Loucy (cell line): ENCODE measurements around the gene RMND5B.

Experiments used
- EZH2phosphoT487 ChIP-seq: fragments of 200-600 bp; IDR thresholded peaks from 2 replicates; pipeline ENCODE4 v1.6.1; 2018; ENCODE audit warnings: antibody characterized with exemption, mild to moderate bottlenecking, moderate library complexity, borderline replicate concordance
- TF ChIP-seq, protein P1 (sequence below): fragments of 200-600 bp; sonication (generic); conservative IDR thresholded peaks from 2 replicates; pipeline ENCODE4 v1.5.1; 2014; ENCODE audit warnings: mild to moderate bottlenecking, antibody characterized with exemption, low read length

DNA sequence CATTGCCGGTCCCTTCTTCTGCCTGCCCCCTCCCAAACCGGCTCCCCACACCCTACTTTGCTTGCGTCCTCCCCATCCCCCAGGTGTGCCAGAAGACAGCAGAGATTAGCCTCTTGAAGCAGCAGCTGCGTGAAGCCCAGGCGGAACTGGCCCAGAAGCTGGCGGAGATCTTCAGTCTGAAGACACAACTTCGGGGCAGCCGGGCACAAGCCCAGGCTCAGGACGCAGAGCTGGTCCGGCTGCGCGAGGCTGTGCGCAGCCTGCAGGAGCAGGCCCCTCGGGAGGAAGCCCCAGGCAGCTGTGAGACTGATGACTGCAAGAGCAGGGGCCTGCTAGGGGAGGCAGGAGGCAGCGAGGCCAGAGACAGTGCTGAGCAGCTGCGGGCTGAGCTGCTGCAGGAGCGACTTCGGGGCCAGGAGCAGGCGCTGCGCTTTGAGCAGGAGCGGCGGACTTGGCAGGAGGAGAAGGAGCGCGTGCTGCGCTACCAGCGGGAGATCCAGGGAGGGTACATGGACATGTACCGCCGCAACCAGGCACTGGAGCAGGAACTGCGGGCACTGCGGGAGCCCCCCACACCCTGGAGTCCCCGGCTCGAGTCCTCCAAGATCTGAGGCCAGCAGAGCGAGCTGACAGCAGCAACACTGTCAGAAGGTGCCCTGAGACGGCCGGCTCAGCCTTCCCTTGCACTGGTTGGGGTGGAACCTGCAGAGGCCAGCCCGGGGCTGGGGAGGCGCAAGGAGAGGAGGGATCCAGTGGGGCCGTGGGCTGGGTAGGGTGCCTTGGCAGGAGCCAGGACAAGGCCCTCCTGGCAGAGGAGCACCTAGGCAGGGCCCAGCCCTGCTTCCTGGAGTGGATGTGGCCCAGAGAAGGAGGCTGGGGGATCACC lies 9.2 kb upstream of the RMND5B start:
- TF ChIP-seq EZH2phosphoT487, result no peak
- TF ChIP-seq, protein P1, sequence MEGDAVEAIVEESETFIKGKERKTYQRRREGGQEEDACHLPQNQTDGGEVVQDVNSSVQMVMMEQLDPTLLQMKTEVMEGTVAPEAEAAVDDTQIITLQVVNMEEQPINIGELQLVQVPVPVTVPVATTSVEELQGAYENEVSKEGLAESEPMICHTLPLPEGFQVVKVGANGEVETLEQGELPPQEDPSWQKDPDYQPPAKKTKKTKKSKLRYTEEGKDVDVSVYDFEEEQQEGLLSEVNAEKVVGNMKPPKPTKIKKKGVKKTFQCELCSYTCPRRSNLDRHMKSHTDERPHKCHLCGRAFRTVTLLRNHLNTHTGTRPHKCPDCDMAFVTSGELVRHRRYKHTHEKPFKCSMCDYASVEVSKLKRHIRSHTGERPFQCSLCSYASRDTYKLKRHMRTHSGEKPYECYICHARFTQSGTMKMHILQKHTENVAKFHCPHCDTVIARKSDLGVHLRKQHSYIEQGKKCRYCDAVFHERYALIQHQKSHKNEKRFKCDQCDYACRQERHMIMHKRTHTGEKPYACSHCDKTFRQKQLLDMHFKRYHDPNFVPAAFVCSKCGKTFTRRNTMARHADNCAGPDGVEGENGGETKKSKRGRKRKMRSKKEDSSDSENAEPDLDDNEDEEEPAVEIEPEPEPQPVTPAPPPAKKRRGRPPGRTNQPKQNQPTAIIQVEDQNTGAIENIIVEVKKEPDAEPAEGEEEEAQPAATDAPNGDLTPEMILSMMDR, result no peak
